Subcutaneous adipose tissue (tissue), 4 donors: ENCODE data around the gene ZBTB47. TPM values are rescaled to one million over a fixed set of nuclear protein-coding genes. Genes with fewer than 3 reads are reported as not detected.

ENCODE experiments used
- CTCF ChIP-seq: fragments of 450-650 bp; IDR thresholded peaks from one replicate; pipeline ENCODE4 v1.5.1; 2016; ENCODE audit warnings: low read depth, mild to moderate bottlenecking, control low read depth, antibody characterized with exemption, moderate library complexity
- total RNA-seq, 4 donors: library from RNA; depleted of rRNA; stranded (reverse); fragments of >200 nt; gene quantifications; one replicate each; pipeline ENCODE4 v1.1.0, GENCODE V29; 2016

ZBTB47 gene
- total RNA-seq, 4 donors from 2014 or later, result 24.1 to 47.3 (median 32.7) TPM

GRCh38 chr3:42686832-42687650 is 33.5 kb downstream of the ZBTB47 start:
- no peak for TF ChIP-seq CTCF

GRCh38 chr3:42688016-42688415 is 34.5 kb downstream of the ZBTB47 start:
- TF ChIP-seq CTCF, result no peak

GRCh38 chr3:42688487-42689420 is 35.3 kb downstream of the ZBTB47 start:
- TF ChIP-seq CTCF, result no peak

GRCh38 chr3:42689421-42690014 is 36.0 kb downstream of the ZBTB47 start:
- TF ChIP-seq CTCF, result no peak

- no peak for TF ChIP-seq CTCF
These were observed 36.7 kb downstream of the ZBTB47 start for GRCh38 chr3:42690191-42690590.

GRCh38 chr3:42690766-42691680 is 37.5 kb downstream of the ZBTB47 start:
- no peak for TF ChIP-seq CTCF
